HG03159 (cell line): ENCODE measurements around the gene APH1A.
"Not testable (repeated sequence)": the region's sequence is repeated elsewhere in the genome, so short reads cannot be mapped to it uniquely, and the experiment has no call there.

ENCODE experiments used
- ATAC-seq: cut with Tn5 transposase; IDR thresholded peaks from one replicate; pipeline ENCODE4 v1.9.1; 2021; ENCODE audit warnings: mild to moderate bottlenecking, moderate library complexity; ENCODE audit not compliant: unreplicated experiment

APH1A gene

DNA sequence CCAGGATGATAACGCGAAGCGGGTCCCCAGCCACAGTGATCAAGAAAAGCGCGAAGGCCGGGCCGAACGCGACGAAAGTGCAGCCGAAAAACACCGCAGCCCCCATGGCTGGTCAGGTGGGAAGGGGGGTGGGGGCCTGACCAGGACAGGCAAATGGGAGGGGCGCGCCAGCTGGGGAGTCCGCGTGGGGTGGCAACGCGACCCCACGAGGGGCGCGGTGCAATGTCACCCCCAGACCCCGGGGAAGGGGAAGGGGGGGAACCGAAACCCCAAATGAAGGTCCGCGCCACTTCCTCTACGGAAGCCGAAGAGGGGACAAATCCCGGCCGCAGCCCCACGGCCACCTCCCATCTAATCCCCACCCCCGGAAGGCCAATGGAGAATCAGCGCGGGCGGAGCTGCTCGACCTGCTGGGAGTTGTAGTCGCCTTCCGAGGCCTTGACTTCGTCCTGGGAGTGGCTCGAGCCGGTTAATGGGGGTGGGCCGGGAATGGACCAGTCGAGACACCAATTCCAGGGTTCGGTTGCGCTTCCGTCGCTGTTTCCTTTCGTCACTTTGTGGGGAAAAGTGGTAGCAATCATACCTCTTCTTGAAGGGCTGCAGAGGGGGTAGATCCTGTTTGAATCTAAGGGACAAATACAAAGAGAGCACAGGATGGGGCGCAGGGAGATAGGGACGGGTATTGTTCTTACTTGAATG lies at the start of gene APH1A:
Gene APH1A (minus strand): TSS at position 312 of the 699 bp plus-strand sequence. CDS start 206 bp downstream, at position 106.
- peak; percentile 85 for ATAC-seq

DNA sequence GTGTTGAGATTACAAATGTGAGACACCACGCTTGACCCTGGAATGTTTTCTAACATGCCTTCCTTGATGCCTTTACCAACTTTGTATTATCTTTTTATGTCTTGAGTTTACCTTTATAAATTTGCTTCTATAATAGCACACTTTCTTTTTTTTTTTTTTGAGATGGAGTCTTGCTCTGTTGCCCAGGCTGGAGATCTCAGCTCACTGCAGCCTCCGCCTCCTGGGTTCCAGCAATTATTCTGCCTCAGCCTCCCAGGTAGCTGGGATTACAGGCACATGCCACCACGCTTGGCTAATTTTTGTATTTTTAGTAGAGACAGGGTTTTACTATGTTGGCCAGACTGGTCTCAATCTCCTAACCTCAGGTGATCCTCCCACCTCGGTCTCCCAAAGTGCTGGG lies 45.9 kb upstream of the APH1A start:
- not testable (repeated sequence) for ATAC-seq

DNA sequence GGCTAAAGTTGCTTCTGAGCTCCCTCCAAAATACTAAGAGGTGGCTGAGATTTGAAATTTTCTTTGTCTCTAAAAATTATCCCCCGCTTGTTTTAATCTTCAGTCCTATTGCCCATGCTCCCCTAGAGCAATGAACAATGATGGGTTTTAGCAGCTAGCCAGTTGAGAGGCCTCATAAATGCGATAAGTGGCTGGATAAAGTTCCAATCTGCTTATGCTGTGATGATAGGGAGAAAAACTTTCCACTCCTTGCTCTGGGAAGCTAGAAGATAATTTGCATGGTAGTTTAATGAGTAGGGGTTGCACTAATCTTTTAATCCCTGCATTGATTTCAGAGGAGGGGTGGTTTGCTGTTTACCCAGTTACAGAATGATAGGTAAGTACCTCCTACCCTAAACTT lies 42.9 kb upstream of the APH1A start:
- no peak for ATAC-seq

DNA sequence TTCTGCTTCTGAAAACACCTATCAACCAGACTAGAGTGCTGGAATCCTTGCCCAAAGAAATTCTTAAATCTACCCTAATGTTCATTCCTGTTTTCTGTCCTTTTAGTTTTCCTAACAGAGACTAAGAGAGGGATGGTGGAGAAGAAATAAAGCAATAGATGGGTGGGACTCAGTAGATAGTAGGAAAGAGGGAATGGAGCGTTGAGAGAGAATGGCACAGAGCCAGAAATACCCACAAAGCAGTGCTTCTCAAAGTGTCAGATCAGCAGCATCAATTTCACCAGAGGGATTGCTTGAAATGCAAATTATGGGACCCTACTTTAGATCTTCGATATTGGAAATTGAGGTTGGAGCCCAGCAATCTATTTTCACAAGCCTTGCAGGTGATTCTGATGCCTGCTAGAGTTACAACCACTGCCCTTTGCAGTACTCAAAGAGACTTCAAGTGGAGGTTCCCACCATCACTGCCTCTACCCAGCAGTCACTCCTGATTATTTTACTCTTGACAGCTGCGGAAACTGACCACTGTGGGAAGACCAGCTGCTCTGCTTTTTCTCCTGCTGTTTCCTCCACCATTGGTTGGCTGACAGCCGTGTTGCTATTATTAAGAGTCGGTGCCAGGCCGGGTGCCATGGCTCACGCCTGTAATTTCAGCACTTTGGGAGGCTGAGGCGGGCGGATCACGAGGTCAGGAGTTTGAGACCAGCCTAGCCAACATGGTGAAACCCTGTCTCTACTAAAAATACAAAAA lies 41.1 kb upstream of the APH1A start:
- ATAC-seq, result no peak

DNA sequence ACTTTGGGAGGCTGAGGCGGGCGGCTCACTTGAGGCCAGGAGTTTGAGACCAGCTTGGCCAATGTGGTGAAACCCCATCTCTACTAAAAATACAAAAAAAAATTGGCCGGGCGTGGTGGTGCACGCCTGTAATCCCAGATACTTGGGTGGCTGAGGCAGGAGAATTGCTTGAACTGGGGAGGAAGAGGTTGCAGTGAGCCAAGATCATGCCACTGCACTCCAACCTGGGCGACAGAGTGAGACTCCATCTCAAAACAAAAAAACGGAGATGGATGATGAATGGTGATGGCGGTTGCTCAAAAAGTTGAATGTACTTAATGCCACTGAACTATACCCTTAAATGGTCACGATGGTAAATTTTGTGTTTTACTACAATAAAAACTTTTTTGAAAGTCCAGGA lies 39.8 kb upstream of the APH1A start:
- ATAC-seq, result not testable (repeated sequence)

DNA sequence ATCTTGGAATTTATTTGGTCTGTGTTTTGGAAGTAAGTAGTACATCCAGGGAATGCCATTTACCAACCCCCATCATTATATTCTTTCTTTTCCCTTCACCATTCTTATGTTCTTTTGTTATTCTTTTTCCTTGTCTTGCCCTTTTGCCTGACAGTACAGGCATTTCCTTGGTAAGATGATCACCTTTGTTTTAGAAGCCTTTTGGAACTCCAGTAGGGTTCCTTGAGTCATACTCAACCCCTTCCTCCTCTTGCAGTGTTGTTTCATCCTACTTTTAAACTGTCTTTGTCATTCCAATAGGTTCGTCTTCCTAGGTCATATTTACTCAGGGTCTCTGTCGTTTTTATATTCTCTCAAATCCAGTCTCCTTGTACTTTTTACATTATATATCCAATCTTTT lies 34.1 kb upstream of the APH1A start:
- no peak for ATAC-seq

DNA sequence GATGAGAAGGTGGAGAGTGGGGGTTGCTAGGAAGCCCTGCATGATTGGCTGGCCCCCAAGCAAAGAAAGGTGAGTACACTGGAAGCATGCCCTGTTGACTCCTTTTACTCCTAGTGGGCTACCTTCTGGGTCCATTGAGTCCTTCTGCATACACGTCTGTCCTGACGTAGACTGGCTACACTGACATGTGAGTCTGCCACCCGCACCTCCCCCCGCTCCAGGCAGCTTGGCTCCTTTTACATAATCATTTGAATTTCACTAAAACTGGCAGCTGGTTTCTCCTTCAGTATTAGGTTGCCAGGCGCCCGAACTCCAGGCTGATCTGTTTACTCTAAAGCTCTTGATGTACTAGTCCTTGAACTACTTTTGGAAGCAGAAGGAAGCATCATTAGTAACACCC lies 33.5 kb upstream of the APH1A start:
- no peak for ATAC-seq

DNA sequence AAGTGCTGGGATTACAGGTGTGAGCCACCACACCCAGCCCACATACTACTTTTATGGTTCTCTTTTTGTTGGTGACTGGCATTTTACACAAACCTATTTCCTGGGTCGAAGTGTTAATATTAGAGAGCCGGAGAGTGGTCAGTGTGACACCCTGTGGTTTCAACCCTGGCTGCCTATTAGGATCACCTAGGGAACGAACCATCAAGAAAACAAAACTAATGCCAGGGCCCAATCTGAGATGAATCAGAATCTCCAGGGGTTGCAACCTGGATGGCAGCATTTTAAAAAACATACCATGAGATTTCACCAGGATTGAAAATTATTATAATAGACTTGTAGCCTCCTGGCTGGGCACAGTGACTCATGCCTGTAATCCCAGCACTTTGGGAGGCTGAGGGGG lies 30.9 kb upstream of the APH1A start:
- ATAC-seq, result no peak

DNA sequence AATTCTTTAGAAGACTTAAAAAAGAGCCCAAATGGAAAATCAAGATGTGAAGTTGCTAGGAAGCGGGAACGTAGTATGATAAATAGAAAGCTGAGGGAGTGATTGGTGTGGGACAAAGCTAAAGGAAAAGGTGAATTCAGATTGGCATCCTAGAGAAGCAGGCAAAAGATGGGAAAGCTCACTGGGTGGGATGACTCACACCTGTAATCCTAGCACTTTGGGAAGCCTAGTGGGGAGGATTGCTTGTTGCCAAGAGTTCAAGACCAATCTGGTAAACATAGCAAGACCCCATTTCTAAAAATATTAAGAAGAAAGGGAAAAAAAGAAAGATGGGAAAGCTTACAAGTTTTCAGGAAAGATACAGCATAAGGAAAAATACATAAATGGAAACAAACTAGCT lies 26.7 kb upstream of the APH1A start:
- ATAC-seq, result no peak

DNA sequence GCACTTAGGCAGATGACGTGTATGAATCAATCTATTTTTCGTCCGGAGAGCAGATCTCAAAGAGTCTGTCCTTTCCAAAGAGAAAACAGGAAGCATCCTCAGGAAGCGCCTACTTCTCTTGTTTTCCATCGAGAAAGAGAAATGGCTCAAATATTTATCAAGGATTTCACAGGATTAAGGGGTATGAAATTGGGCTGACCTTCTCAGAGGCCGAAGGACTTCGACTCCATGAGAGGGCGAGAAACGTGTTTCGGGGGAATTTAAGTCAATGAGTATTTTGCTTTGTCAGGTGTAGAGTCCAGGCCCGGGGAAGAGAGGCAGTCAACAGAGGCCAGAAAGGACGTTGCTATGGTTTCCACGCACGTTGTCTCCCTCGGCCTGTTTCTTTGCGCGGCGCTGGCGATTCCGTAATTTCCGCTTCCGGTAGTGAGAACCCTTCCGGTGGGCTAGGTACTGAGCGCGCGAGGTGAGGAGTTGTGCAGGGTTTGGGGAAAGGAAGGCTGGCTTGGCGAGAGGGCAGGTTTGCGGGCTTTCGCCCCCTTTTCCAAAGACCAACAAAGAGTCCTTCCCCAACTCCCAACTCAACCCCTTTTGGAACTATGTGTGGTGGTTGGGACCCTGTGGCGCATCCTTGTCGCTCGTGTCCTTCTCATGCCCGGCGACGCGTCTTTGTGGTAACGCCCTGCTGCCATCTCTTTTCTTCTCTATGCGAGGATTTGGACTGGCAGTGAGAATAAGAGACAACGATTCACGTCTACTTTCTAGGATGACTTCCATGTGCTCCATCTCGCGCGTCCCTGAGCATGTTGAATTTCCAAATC lies 24.8 kb upstream of the APH1A start, which contains the start of gene MRPS21:
Gene MRPS21 (plus strand): TSS at position 429 of the 821 bp plus-strand sequence. CDS start 506 bp downstream, outside the sequence.
- peak; percentile 98 for ATAC-seq

DNA sequence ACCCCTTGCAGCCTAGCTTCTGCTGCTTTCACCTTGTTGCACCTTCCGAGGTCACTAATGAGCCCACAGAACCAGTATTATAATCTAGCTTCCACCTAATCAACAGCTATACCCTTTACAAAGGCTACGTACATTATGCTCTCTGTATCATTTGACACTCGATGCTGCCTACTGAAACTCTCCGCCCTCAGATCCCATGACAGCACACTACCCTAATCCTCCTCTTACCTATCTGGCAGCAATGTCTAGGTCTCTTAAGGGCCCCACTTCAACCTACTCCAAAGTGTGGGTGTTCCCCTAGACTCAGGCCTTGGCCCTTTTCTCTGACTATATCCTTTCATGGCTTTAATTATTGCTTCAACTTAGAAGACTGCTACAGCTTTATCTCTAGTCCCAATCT lies 20.0 kb upstream of the APH1A start:
- ATAC-seq, result no peak

DNA sequence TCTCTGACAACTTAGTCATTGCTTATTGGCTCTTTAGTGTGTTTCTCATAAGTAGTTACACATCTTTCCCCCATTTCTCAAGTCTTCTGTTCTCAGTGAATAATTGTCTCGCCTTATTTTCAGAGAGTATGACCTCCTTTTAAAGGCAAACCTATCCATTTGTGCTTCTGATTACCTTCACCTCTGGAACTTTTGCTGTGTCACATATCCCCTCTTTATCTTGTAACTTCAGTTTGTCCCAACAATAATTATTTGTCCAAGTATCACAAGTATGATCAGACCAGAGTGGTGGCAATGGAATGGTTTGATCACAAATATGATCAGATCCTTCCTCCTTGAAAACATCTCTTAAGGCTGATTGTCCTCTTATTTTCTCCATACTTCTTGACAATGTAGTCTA lies 19.6 kb upstream of the APH1A start:
- no peak for ATAC-seq

DNA sequence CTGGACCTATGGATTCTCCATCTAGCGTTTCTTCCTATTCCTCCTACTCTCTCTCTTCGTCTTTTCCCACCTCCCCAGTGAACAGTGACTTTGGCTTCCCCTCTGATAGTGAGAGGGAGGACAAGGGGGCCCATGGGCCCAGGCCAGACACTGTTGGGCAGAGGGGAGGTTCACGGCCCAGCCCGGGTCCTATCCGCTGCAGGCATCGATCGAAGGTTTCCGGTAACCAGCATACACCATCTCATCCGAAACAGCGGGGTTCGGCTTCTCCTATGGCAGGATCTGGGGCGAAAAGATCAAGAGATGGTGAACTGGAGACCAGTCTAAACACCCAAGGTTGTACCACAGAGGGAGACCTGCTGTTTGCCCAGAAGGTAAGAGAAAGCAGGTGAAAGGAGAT lies 14.4 kb upstream of the APH1A start:
- ATAC-seq, result no peak

DNA sequence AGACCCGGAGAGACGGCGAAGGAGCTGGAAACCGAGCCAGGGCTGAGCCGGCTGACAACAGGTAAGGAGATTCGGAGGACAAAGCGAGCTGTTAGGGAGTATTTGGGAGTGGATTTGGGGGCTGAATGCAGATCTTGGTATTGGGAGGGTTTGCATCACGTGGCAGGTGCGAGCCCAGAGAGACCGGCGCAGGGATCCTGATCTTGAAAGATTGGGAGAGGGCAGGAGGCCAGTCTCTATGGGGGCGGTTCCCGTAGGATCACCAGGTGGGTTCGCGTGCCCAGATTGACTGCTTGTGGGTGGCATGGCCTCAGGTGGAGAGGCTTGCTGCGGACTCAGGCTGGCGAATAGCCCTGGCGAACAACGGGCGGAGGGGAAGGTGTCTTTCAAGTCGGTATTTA lies 13.7 kb upstream of the APH1A start:
- peak; percentile 12 for ATAC-seq

DNA sequence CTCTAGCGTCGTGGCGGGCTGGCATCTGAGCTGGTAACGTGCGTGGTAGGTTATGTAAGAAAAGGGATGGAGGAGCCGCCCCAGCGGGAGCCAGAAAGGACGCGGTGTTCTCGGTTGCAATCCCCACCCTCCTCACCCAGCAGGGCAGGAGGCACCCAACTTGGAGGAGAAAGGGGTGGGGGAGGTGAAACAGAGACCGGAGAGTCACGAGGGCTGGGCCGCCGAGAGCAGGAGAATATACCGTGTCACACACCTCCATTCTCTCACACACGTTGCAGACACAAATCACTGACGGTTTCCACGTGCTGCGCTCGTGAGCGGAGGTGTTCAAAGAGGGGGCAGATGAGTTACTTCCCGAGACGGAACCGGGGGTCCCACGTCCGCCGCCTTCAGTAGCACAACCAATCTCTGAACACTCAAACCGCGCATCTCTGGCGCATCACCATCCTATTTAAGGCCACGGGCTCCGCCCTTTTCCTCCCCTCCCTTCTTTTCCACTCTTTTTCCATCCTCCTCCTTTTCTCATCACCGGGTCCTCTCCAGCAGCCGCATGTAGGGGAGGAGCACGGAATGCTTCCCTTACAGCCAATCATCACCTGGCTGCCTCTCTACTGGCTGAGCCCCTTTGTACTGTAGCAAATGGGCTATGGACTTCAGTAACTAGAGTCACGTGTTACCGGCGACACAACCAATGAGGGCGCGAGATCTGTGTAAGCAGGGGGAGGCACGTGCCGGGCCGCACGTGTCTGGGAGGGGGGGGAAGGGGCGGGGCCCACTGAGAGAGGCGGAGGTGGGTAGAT lies 13.1 kb upstream of the APH1A start, which contains the start of gene CIART:
Gene CIART (plus strand): TSS at position 797 of the 800 bp plus-strand sequence. CDS start 714 bp downstream, outside the sequence.
- peak; percentile 81 for ATAC-seq

DNA sequence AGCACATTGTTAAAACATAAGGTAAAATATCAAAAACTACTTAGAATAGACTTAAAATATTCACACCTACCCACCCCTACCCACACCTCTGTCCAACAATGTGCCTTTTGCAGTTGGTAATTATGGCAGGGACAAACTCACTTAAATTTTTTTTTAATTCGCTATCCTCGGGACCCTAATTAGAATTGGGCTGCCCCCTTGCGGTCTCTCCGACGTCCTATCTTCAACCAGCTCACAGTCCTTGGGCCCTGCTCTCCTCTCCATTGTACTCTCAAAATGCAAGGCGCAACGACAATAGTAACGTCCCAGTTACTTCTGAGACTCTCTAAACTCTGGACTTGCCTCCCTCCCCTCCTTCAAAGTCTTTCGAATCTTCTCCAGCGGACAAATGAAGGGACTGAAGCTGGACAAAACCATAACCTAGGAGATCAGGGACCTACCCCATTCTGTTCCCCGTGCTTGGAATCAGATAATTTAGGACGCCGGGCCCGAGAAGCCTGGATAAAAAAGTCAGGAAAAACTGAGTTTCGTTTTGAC lies 12.5 kb upstream of the APH1A start:
- ATAC-seq, result no peak

DNA sequence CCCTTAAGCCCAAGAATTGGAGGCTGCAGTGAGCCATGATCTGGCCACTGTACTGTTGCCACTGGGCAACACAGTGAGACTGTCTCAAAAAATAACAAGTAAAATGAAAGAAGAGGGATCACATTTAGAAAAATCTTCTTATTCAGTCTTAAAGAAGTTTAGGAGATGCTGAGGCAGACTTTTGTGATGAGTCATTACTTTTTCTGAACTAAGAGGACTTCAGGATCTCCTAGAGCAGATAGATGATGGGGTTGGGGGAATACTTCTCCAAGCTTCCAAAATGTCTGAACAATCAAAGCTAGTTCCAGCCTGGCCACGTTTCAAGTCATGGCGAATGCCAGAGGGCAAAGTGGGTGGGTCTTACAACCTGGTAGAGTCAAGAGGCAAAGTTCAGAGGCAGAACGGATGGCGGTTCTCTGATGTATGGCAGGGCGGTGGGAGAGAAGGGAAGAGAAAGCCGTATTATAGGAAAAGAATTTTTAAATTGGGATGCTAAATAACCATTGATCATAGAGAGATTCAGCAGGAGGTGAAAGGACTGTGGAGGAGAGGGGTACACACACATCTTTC lies 11.4 kb upstream of the APH1A start:
- no peak for ATAC-seq

DNA sequence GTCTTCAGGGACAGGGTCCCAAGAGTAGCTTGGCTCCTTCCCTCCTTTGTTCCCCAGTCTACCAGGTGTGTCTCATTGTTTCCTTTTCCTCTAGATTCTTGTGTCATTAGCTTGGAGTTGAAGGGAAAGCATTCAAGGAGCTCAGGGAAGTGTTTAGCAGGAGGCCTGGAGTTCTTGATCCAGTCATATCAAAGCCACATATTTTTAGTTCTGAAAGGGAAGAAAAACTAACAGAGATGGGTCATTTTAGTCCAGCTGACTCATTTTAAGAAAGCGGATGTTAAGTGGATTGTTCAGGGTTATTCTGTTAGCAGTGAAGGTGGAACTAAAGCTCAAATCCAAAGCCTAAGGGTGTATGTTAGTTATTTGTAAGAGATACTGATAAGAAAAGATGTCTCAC lies 4.5 kb upstream of the APH1A start:
- ATAC-seq, result no peak

DNA sequence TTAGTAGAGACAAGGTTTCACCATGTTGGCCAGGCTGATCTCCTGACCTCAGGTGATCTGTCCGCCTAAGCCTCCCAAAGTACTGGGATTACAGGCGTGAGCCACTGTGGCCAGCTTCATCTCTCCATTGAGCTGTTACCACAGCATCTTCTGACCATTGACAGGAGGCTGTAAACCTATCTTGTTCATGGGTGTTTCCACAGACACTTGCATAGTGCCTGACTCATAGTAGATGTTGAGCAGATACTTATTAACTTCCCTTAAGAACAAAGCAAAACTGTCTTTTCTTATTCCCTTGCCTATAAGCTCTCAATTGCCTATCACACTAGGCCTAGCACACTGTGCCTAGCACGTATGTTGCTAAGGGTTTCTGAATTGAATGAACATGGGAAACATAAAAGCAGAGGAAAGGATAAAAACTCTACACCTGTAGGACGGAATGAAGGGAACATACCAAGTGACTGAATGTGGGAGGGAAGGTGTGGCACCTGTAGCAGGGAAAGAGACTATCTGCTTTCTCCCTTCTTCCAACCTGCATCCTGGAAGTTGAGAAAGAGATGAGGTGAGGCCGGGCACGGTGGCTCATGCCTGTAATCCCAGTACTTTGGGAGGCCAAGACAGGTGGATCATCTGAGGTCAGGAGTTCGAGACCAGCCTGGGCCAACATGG lies 2.6 kb upstream of the APH1A start:
- no peak for ATAC-seq
